NCI-H69 (cell line): ENCODE results near the gene PRSS50.

ENCODE experiments used
- DNase-seq: peaks from one replicate; lab custom pipeline; 2025; lab: John Stamatoyannopoulos, UW

Gene PRSS50

DNA sequence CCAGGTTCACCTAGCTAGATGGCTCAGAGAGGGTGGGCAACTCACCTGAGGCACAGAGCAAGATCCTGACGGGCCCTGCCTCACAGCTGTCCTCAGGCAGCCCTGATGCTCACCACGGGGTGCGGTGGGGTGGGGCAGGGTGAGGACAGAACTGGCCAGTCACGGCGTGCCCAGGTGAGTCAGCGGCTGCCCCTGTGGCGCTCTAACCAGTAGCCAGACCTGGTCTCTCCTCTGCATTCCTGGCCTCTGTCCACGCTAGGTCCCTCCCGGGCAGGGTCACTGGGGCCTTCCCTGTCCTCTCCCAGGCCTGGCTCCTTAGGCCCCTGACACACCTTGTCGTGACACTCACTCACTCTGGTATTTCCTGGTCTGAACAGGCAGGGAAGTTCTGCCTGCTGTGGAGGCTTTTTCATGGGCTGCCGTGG, 25.1 kb downstream of the PRSS50 start:
- peak; percentile 34 for DNase-seq

- no peak for DNase-seq
Measured at GRCh38 chr3:46690798-46691197, 26.9 kb downstream of the PRSS50 start.

DNA sequence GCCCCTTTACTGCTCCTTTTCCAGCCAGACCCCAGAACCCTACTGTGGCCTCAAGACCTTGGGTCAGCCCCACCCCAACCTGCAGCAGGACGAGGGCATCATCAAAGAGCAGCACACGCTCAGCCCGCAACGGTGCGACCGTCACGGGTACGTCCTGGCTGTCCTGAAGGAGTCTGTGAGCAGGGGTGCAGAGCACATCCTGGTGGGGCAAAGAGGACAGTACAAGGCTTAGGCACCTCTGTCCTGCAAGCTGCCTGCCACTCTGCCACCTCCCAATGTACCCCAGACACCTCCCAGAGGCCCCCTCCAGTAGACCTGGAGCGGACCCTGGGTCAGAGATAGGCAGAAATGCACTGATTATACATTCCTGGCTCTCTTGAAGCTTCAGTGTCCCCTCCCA, 32.2 kb downstream of the PRSS50 start:
- DNase-seq = no peak

DNA sequence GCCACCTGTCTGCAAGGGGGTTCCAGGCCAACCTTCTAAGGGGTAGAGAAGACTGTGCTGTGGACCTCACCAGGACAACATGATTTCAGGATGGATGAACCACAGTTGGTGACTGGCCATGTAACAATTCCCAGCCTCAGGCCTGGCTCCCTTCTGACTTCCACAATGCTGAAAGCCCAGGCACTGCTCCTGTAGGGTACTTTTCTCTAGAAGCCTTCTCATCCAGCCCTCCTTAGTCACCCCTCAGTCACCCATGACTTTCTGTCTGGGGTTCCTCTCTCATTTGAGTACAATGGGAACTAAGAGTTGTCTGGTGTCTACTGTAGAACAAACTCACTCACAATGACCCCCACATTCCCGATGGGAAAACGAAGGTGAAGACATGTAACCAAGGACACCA, 32.8 kb downstream of the PRSS50 start:
- no peak for DNase-seq

- no peak for DNase-seq
Measured at GRCh38 chr3:46682974-46683373, 34.7 kb downstream of the PRSS50 start.

DNA sequence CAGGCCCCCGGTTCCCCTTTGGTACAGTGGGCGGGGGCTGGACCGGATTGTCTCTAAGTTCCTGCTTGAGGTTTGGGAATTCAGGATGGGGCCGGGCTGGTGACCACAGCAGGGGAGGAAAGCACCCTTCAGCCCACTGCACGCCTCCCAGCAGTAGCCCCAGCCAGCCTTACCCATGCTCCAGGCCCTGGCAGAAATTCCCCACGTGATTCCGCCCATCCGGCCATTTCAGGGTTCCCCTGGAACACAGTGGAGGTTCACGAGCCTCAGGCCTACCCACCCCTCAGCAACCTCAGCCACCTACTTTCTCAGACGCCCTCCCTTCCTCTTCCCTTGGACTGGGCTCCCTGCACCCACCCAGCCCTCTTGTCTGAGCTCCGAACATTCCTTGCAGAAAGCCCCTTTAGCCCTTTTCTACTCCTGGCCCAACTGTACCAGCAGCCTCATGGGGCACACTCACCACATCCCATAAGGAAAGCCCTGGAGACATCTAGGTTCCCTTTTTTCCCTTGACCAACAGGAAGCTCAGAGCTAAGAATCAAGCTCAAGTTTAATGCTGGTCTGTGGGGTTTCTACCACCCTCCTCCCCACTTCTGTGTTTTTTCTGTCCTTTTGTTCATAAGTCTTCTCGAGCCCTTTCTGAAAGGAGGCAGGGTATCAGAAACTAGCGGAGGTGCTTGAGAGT, 35.7 kb downstream of the PRSS50 start:
- DNase-seq = no peak

- DNase-seq = no peak
Measured at GRCh38 chr3:46681387-46681786, 36.3 kb downstream of the PRSS50 start.

GRCh38 chr3:46680298-46680826, 37.3 kb downstream of the PRSS50 start:
- DNase-seq = no peak

- DNase-seq = no peak
Measured at GRCh38 chr3:46679681-46680080, 38.0 kb downstream of the PRSS50 start.

- DNase-seq = no peak
Measured at GRCh38 chr3:46678280-46678679, 39.4 kb downstream of the PRSS50 start.

GRCh38 chr3:46677411-46677726, 40.3 kb downstream of the PRSS50 start:
- DNase-seq = no peak

GRCh38 chr3:46676601-46677410, 40.9 kb downstream of the PRSS50 start:
- DNase-seq = no peak

DNA sequence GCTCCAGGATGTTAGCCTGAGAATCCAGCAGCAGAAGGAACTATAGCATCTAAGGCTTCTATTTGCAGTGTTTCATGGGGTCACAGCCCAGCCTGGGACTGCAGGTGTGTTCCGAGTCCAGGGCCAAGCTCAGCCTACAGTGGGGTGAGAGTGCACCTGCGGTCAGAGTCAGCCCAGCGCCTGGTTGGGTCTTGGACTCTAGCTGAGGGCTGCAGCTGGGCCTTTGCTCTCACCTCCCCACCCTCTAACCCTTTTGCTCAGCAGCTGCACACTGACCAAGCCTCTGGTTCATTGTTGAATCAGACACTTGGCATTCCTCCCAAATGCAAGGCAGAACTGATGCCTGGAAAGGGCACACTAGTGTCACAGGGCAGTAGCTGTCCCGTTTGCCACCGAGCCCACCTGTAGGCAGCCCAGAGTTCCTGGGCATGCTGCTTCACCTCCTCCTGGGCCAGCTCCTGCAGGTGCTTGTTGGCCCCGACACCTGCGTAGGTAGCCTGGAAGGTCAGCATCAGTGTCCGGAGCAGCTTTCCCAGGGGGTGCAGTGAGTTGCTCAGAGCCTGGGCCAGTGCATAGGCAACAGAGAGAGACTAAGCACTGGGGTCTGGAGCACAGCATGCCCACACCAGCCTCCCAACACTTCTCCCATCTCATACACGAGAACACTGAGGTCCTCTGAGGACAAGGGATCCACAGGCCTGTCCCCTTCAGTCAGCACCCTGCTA, 41.7 kb downstream of the PRSS50 start:
- DNase-seq = no peak

DNA sequence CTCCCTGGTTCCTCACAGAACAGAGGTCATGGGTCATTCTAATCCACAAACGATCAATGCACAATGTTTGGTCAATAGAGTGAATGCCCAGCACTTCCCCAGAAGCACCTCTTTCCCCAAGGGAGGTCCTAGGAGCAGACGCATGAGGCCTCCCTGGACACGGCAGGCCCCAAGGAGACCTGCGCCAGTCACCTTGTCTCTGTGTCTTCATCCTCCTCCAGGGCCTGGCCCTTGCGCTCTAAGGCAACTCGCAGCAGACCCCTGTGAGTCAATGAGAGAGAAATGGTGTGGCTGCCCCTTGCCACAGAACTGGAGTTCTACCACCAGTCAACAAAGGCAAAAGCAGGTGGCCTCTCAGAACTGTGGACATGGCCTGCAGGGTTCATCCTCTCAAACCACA, 42.2 kb downstream of the PRSS50 start:
- DNase-seq = no peak

GRCh38 chr3:46674031-46674845, 43.4 kb downstream of the PRSS50 start:
- peak; percentile 5 for DNase-seq

DNA sequence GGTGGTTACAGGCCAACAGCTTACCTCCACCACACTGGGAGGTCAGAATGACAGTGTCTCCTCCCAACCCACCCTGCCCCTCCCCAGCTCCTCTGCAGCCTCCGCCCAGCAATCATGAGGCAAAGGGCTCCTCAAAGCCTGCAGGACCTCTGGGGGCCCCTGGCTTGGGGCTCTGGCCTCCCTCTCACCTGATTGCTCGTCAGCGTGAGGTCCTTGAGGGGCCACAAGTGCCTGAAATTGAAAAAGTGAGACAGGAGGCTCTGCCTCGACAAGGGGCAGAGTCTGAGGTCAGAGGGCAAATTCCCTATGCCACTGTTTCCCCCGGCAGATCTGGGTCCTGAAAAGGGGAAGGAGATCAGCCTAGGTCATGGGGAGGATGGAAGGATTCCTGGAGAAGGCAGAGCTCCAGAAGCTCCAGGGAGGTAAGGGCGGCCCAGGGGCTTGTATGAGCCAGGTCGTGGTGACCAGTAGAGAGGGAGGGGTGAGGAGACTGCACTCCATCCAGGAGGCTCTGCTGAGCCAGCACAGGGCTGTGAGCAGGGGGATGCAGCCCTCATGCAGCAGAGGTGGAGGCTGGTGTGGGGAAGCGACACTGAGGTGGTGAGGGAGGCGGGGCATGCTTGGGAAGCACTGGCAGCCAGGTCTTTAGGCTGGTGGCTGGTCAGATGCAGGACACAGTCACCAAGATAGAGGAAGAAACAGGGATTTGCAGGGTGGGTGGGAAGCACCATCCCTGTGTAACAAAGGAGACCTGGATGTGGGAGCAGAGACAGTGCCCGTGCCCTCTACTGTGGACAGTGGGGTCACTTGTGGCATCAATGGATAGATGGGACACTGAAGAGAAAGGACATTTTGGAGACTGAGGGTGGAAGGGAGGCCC, 44.3 kb downstream of the PRSS50 start:
- no peak for DNase-seq

DNA sequence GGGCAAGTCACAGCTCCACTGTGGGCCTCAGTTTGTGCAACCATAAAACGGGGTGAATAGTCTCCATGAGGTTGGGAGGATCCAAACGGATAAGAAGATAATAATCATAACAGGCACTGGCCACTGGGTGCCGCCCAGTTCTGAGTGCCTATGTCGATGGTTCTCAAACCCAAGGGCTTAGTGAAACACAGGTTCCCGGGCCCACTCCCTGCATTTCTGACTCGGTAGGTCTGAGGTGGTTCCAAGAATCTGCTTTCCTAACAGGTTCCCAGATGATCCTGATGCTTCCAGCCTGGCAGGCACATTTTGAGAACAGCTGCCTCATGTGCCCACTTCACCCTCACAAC, 45.3 kb downstream of the PRSS50 start:
- DNase-seq = no peak

DNA sequence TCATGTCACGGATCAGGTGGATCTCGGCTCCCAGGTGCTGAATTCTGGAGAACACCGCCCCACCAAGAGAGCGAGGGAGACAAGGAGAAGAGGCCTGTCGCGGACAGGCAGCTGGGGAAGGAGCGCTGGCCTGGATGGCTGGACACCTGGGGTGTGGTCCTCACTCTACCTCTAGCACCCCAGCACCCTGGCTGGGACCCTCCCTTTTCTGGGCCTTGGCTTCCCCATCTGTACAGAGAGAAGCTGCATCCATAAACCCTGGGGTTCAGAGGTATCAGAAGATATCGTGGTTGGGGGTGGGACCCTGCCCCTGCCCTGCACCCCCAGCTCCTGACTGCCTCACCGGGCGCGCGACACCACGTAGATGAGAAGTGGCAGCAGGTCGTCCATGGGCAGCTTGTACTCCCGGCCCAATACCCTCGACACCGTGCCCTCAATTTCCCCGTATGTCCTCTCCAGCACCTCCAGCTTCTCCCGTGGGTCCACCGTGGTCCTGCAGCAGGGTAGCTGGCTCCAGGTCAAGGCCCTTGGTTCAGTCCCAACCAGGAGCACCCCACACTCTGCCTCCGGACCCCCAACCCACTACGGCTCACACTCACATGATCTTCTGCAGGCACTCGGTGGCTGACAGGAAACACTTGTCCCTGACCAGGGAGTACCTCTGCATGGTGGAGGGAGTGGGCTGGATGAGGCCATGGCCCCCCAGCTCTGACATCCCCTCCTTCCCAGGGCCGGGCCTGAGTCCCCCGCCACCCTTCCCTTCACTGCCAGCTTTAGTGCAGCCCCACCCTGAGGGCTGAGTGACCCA, 45.9 kb downstream of the PRSS50 start:
- DNase-seq = no peak

- DNase-seq = no peak
Measured at GRCh38 chr3:46670891-46671427, 46.7 kb downstream of the PRSS50 start.
